PC-3 (cell line): ENCODE results near the gene HTR4. TPM values are rescaled to one million over a fixed set of nuclear protein-coding genes. Genes with fewer than 3 reads are reported as not detected.

Source experiments
- ATAC-seq: fragments of 200-7000 bp; cut with Tn5 transposase; 2 replicates; pipeline ENCODE4 v1.9.1; 2020; ENCODE audit warnings: mild to moderate bottlenecking, moderate library complexity
- BruUV-seq: library from RNA; stranded (reverse); fragments of 400-500 nt; replicated peaks from 2 replicates; lab custom pipeline; 2021; lab: Mats Ljungman, UMichigan
- CTCF ChIA-PET: fragments of 300-600 bp; sonication (Branson Sonifier 250); formaldehyde crosslinking; loops from one replicate; lab custom pipeline; 2022; ENCODE audit warnings: antibody characterized with exemption; lab: Charles Lee
- POLR2A ChIA-PET: fragments of 300-600 bp; sonication (Branson Sonifier 250); formaldehyde crosslinking; loops from one replicate; lab custom pipeline; 2022; ENCODE audit warnings: antibody characterized with exemption; ENCODE audit not compliant: unreplicated experiment; lab: Charles Lee
- DNase-seq: peaks from one replicate; pipeline ENCODE4 v3.0.0-alpha.2; 2015
- H2AFZ ChIP-seq: fragments of 300-600 bp; sonication (generic); 2 replicates; pipeline ENCODE4 v1.6.0; 2016; ENCODE audit warnings: antibody characterized with exemption, low read length
- H3F3A ChIP-seq: fragments of 300-600 bp; sonication (generic); one replicate; pipeline ENCODE4 v1.6.0; 2017; ENCODE audit warnings: antibody characterized with exemption, low read length, control low read depth, mild to moderate bottlenecking; ENCODE audit not compliant: unreplicated experiment
- H3K27ac ChIP-seq: fragments of 300-600 bp; sonication (generic); 2 replicates; pipeline ENCODE4 v1.5.1; 2016; ENCODE audit warnings: mild to moderate bottlenecking, low read length
- H3K27me3 ChIP-seq: fragments of 300-600 bp; sonication (generic); 2 replicates; pipeline ENCODE4 v1.6.1; 2016; ENCODE audit warnings: low read length, mixed read lengths
- H3K36me3 ChIP-seq: fragments of 300-600 bp; sonication (generic); 2 replicates; pipeline ENCODE4 v1.6.1; 2016; ENCODE audit warnings: low read depth, mixed run types, low read length, mixed read lengths
- H3K4me1 ChIP-seq: fragments of 300-600 bp; sonication (generic); 2 replicates; pipeline ENCODE4 v1.5.1; 2016; ENCODE audit warnings: low read length; ENCODE audit not compliant: insufficient read depth
- H3K4me2 ChIP-seq: fragments of 300-600 bp; sonication (generic); 2 replicates; pipeline ENCODE4 v1.6.0; 2016; ENCODE audit warnings: low read length
- H3K4me3 ChIP-seq: fragments of 300-600 bp; sonication (generic); 2 replicates; pipeline ENCODE4 v1.5.1; 2016; ENCODE audit warnings: mild to moderate bottlenecking, low read length, mixed read lengths
- H3K79me2 ChIP-seq: fragments of 300-600 bp; sonication (generic); 2 replicates; pipeline ENCODE4 v1.6.1; 2017; ENCODE audit warnings: low read length, mixed read lengths
- H3K9ac ChIP-seq: fragments of 300-600 bp; sonication (generic); 2 replicates; pipeline ENCODE4 v1.6.0; 2016; ENCODE audit warnings: mild to moderate bottlenecking, low read length
- H3K9me2 ChIP-seq: fragments of 300-600 bp; sonication (generic); replicated peaks from 2 replicates; pipeline ENCODE4 v1.6.1; 2016; ENCODE audit warnings: mixed run types, low read length, mixed read lengths
- H3K9me3 ChIP-seq: fragments of 300-600 bp; sonication (generic); 2 replicates; pipeline ENCODE4 v1.6.1; 2016; ENCODE audit warnings: low read length, mixed read lengths
- H4K20me1 ChIP-seq: fragments of 300-600 bp; sonication (generic); 2 replicates; pipeline ENCODE4 v1.6.1; 2016; ENCODE audit warnings: low read length, mixed read lengths
- CTCF ChIP-seq: fragments of 300-600 bp; sonication (generic); conservative IDR thresholded peaks from 2 replicates; pipeline ENCODE4 v1.5.1; 2017; ENCODE audit warnings: antibody characterized with exemption, low read depth, mild to moderate bottlenecking, low read length
- EZH2 ChIP-seq: fragments of 300-600 bp; sonication (generic); IDR thresholded peaks from one replicate; pipeline ENCODE4 v1.6.1; 2017; ENCODE audit warnings: antibody characterized with exemption, mild to moderate bottlenecking, low read length; ENCODE audit not compliant: unreplicated experiment
- EZH2phosphoT487 ChIP-seq: fragments of 300-600 bp; sonication (generic); IDR thresholded peaks from 2 replicates; pipeline ENCODE4 v1.6.1; 2018; ENCODE audit warnings: mild to moderate bottlenecking, antibody characterized with exemption, low read length, borderline replicate concordance
- intact Hi-C: fragments of 100-400 bp; cut with micrococcal nuclease; formaldehyde crosslinking; loops from 2 replicates; pipeline ENCODE4 v1.9.0; 2023
- total RNA-seq: library from RNA; depleted of rRNA; stranded (reverse); fragments of >200 nt; gene quantifications from 2 replicates; pipeline ENCODE4 v1.2.3, GENCODE V29; 2014

The HTR4 gene
- total RNA-seq, 1 experiment from 2014 or later = not detected

- Histone ChIP-seq H3K9me2 (no peaks in the 10 kb centered on the region), H3K79me2 (no peaks in the 10 kb centered on the region), H3K27ac (no peak overlapping the region), H3K4me3 (no peak overlapping the region), H3K9me3 (no peaks in the 10 kb centered on the region), H4K20me1 (no peaks in the 10 kb centered on the region), H3K4me2 (no peak overlapping the region), H3K4me1 (0 out of 2 replicates have a peak, but pooled peaks cover 4% of the 10 kb centered on the region), H3F3A (no peaks in the 10 kb centered on the region), H2AFZ (no peak overlapping the region), H3K27me3 (peaks cover 14% of the 10 kb centered on the region; the same call in 1 of the 2 replicates), H3K36me3 (no peaks in the 10 kb centered on the region), H3K9ac (no peak overlapping the region)
- CTCF ChIA-PET = interaction anchor here (1.6 to 2.0 kb wide), 2 partner anchors 9 to 35 kb away, joined by 4 to 20 read pairs; no protein-coding TSS in a partner anchor
- TF ChIP-seq EZH2 (no peak), EZH2phosphoT487 (no peak), CTCF (no peak)
- ATAC-seq = no peak
- intact Hi-C loops = no loop called here
- DNase-seq = no peak
- no TSS peak for BruUV-seq
- POLR2A ChIA-PET = no interaction called here
Measured at GRCh38 chr5:148696187-148697036, 42.1 kb upstream of the HTR4 start.

- Histone ChIP-seq H3K36me3 (no peaks in the 10 kb centered on the region), H3K4me3 (no peak overlapping the region), H3F3A (no peaks in the 10 kb centered on the region), H3K4me2 (no peak overlapping the region), H3K9me2 (no peaks in the 10 kb centered on the region), H3K9ac (no peak overlapping the region), H3K79me2 (no peaks in the 10 kb centered on the region), H3K9me3 (no peaks in the 10 kb centered on the region), H3K4me1 (no peaks in the 10 kb centered on the region), H3K27me3 (peaks cover 27% of the 10 kb centered on the region), H2AFZ (no peak overlapping the region), H4K20me1 (no peaks in the 10 kb centered on the region), H3K27ac (no peak overlapping the region)
- CTCF ChIA-PET = interaction anchor here (0.5 kb wide), 1 partner anchor 181 kb away, joined by 3 read pairs; no protein-coding TSS in a partner anchor
- no TSS peak for BruUV-seq
- TF ChIP-seq EZH2phosphoT487 (no peak), EZH2 (no peak), CTCF (no peak)
- intact Hi-C loops = no loop called here
- ATAC-seq = no peak
- POLR2A ChIA-PET = no interaction called here
- no peak for DNase-seq
Measured at GRCh38 chr5:148690945-148691344, 36.6 kb upstream of the HTR4 start.

- Histone ChIP-seq H4K20me1 (no peaks in the 10 kb centered on the region), H3K9me2 (no peaks in the 10 kb centered on the region), H3K4me2 (no peak overlapping the region), H3K27me3 (peaks cover 35% of the 10 kb centered on the region), H3K9me3 (no peaks in the 10 kb centered on the region), H3K36me3 (no peaks in the 10 kb centered on the region), H3K4me3 (no peak overlapping the region), H3K27ac (no peak overlapping the region), H2AFZ (no peak overlapping the region), H3K9ac (no peak overlapping the region), H3K79me2 (no peaks in the 10 kb centered on the region), H3K4me1 (no peaks in the 10 kb centered on the region), H3F3A (no peaks in the 10 kb centered on the region)
- TF ChIP-seq EZH2 = no peak
- no peak for TF ChIP-seq EZH2phosphoT487
- TF ChIP-seq CTCF = no peak
- BruUV-seq = no TSS peak
- POLR2A ChIA-PET = no interaction called here
- CTCF ChIA-PET = no interaction called here
- intact Hi-C loops = loop anchor here (10.0 kb wide), 2 partner anchors 114 to 164 kb away; no protein-coding TSS in a partner anchor
- no peak for DNase-seq
- ATAC-seq = no peak
Measured at GRCh38 chr5:148688787-148689186, 34.5 kb upstream of the HTR4 start.
